ENCODE results near the gene VPREB3.
A peak's percentile ranks its signal among the peaks of the same experiment; 100 is the strongest.

Gene VPREB3

GRCh38 chr22:23754220-23754919 is at the start of gene VPREB3:
TSS of gene VPREB3 (minus strand) at chr22:23754425. CDS start at chr22:23754363, 62 bp downstream.
- DNase-seq: no peak

GRCh38 chr22:23803001-23803819 is 49.0 kb upstream of the VPREB3 start:
- DNase-seq: no peak

GRCh38 chr22:23801886-23802377 is 47.7 kb upstream of the VPREB3 start:
- DNase-seq: no peak

- DNase-seq: no peak
Observed at GRCh38 chr22:23801238-23801821, 47.1 kb upstream of the VPREB3 start.

- no peak for DNase-seq
Observed at GRCh38 chr22:23800297-23801237, 46.3 kb upstream of the VPREB3 start.

GRCh38 chr22:23796461-23796860 is 42.2 kb upstream of the VPREB3 start:
- DNase-seq: no peak

GRCh38 chr22:23793326-23793725 is 39.1 kb upstream of the VPREB3 start:
- no peak for DNase-seq

GRCh38 chr22:23791738-23792645 is 37.8 kb upstream of the VPREB3 start:
- no peak for DNase-seq

GRCh38 chr22:23790819-23791737 is 36.9 kb upstream of the VPREB3 start:
- no peak for DNase-seq

GRCh38 chr22:23789638-23790037 is 35.4 kb upstream of the VPREB3 start:
- no peak for DNase-seq

- DNase-seq: no peak
Observed at GRCh38 chr22:23789121-23789520, 34.9 kb upstream of the VPREB3 start.

- DNase-seq: no peak
Observed at GRCh38 chr22:23787910-23788309, 33.7 kb upstream of the VPREB3 start.

- no peak for DNase-seq
Observed at GRCh38 chr22:23787600-23787896, 33.3 kb upstream of the VPREB3 start.

GRCh38 chr22:23786752-23787599 is 32.8 kb upstream of the VPREB3 start, which contains the start of gene SMARCB1:
TSS of gene SMARCB1 (plus strand) at chr22:23786966. CDS start at chr22:23787170, 204 bp downstream.
- peak; percentile 71 for DNase-seq

GRCh38 chr22:23786261-23786710 is 32.1 kb upstream of the VPREB3 start:
- no peak for DNase-seq

- no peak for DNase-seq
Observed at GRCh38 chr22:23784215-23784732, 30.0 kb upstream of the VPREB3 start.

GRCh38 chr22:23783265-23784150 is 29.3 kb upstream of the VPREB3 start:
- no peak for DNase-seq

- no peak for DNase-seq
Observed at GRCh38 chr22:23782703-23783102, 28.5 kb upstream of the VPREB3 start.

All from NCI-H2227 treated with DMSO at 0.1 percent for 48 hours (cell line).